ENCODE results near the gene EPG5. TPM values are rescaled to one million over a fixed set of nuclear protein-coding genes. Genes with fewer than 3 reads are reported as not detected.
"Not testable (repeated sequence)": the region's sequence is repeated elsewhere in the genome, so short reads cannot be mapped to it uniquely, and the experiment has no call there.

The EPG5 gene
- total and polyA plus RNA-seq, 2 experiments from 2014 or later, result 4.6 to 32.1 TPM

- Histone ChIP-seq H3K79me2 (peaks cover 88% of the 10 kb centered on the region), H3K27ac (peak overlapping the region; percentile 55)
- 45% methylated on average over 2 of the region's 2 CpGs for WGBS (ENCODE audit: low lambda C conversion rate, missing lambda C conversion rate)
These were observed 4.7 kb downstream of the EPG5 start for GRCh38 chr18:45962461-45962860.

DNA sequence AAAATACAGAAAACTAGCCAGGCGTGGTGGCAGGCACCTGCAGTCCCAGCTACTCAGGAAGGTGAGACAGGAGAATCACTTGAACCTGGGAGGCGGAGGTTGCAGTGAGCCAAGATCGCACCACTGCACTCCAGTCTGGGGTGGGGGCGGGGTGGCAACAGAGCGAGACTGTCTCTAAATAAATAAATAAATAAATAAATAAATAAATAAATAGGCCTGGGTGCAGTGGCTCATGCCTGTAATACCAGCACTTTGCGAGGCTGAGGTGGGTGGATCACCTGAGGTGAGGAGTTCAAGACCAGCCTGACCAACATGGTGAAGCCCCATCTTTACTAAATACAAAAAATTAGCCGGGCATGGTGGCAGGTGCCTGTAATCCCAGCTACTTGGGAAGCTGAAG is 7.6 kb downstream of the EPG5 start:
- not testable (repeated sequence) for H3K9me2 ChIP-seq (replicated peaks; ENCODE audit: insufficient read depth); DNase-seq (ENCODE audit: low spot score); H3K4me2 ChIP-seq; H2AFZ ChIP-seq; H3K4me3 ChIP-seq; H3K36me3 ChIP-seq (replicated peaks; ENCODE audit: insufficient read depth, low read depth); H3K27ac ChIP-seq; H3K9me3 ChIP-seq (ENCODE audit: low read depth); H3K27me3 ChIP-seq; H3K4me1 ChIP-seq (ENCODE audit: insufficient read depth)
- Histone ChIP-seq H4K20me1 (ENCODE audit: insufficient read depth, poor library complexity, severe bottlenecking) (peaks cover 22% of the 10 kb centered on the region), H3K79me2 (peaks cover 79% of the 10 kb centered on the region)
- WGBS (ENCODE audit: low lambda C conversion rate, missing lambda C conversion rate), result 93% methylated on average over 4 of the region's 7 CpGs

More at GRCh38 chr18:45962461-45962860, 4.7 kb downstream of the EPG5 start:
- H3K27me3 ChIP-seq, result no peaks in the 10 kb centered on the region
- peak; percentile 36 for DNase-seq (ENCODE audit: low spot score)
- no peak overlapping the region for H2AFZ ChIP-seq
- no peak overlapping the region for H3K4me3 ChIP-seq
- peaks cover 7% of the 10 kb centered on the region for H3K4me1 ChIP-seq (ENCODE audit: insufficient read depth)
- TF ChIP-seq, protein P1, sequence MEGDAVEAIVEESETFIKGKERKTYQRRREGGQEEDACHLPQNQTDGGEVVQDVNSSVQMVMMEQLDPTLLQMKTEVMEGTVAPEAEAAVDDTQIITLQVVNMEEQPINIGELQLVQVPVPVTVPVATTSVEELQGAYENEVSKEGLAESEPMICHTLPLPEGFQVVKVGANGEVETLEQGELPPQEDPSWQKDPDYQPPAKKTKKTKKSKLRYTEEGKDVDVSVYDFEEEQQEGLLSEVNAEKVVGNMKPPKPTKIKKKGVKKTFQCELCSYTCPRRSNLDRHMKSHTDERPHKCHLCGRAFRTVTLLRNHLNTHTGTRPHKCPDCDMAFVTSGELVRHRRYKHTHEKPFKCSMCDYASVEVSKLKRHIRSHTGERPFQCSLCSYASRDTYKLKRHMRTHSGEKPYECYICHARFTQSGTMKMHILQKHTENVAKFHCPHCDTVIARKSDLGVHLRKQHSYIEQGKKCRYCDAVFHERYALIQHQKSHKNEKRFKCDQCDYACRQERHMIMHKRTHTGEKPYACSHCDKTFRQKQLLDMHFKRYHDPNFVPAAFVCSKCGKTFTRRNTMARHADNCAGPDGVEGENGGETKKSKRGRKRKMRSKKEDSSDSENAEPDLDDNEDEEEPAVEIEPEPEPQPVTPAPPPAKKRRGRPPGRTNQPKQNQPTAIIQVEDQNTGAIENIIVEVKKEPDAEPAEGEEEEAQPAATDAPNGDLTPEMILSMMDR (IDR thresholded peaks at IDR 0.05; ENCODE audit: poor library complexity), result no peak
- no peak for TF ChIP-seq EZH2phosphoT487 (IDR thresholded peaks at IDR 0.05; ENCODE audit: low read depth, severe bottlenecking, unreplicated experiment)
- TF ChIP-seq EZH2 (IDR thresholded peaks at IDR 0.05; ENCODE audit: borderline replicate concordance), result no peak
- no peaks in the 10 kb centered on the region for H3K9me2 ChIP-seq (replicated peaks; ENCODE audit: insufficient read depth)
- no peaks in the 10 kb centered on the region for H3K36me3 ChIP-seq (replicated peaks; ENCODE audit: insufficient read depth, low read depth)
- H4K20me1 ChIP-seq (ENCODE audit: insufficient read depth, poor library complexity, severe bottlenecking), result peaks cover 17% of the 10 kb centered on the region
- H3K4me2 ChIP-seq, result no peak overlapping the region
- no peaks in the 10 kb centered on the region for H3K9me3 ChIP-seq (ENCODE audit: low read depth)

GRCh38 chr18:45958730-45959129 is 8.4 kb downstream of the EPG5 start:
- DNase-seq (ENCODE audit: low spot score), result no peak
- no peak overlapping the region for H3K4me2 ChIP-seq
- no peak overlapping the region for H2AFZ ChIP-seq
- no peaks in the 10 kb centered on the region for H3K4me1 ChIP-seq (ENCODE audit: insufficient read depth)
- H3K9me3 ChIP-seq (ENCODE audit: low read depth), result no peaks in the 10 kb centered on the region
- H3K27ac ChIP-seq, result no peak overlapping the region
- H3K36me3 ChIP-seq (replicated peaks; ENCODE audit: insufficient read depth, low read depth), result no peaks in the 10 kb centered on the region
- H3K27me3 ChIP-seq, result no peaks in the 10 kb centered on the region
- peaks cover 72% of the 10 kb centered on the region for H3K79me2 ChIP-seq
- peaks cover 22% of the 10 kb centered on the region for H4K20me1 ChIP-seq (ENCODE audit: insufficient read depth, poor library complexity, severe bottlenecking)
- H3K4me3 ChIP-seq, result no peak overlapping the region
- TF ChIP-seq EZH2phosphoT487 (IDR thresholded peaks at IDR 0.05; ENCODE audit: low read depth, severe bottlenecking, unreplicated experiment) (no peak), EZH2 (IDR thresholded peaks at IDR 0.05; ENCODE audit: borderline replicate concordance) (no peak)
- TF ChIP-seq, protein P1 (IDR thresholded peaks at IDR 0.05; ENCODE audit: poor library complexity), result no peak
- no peaks in the 10 kb centered on the region for H3K9me2 ChIP-seq (replicated peaks; ENCODE audit: insufficient read depth)

DNA sequence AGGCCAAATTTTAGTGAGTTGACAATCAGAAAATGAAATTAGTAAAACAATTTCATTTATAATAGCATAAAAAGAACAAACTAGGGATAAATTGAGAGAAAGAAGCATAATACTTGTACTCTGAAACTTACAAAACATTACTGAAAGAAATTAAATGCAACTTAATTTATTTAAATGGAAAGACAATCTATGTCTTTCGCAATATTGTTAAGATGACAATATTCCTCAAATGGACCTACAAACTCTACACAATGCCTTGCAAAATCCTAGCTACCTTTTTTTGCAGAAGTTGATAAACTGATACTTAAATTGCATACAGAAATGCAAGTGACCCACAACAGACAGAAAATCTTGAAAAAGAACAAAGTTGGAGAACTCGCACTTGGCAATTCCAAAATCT is 9.1 kb downstream of the EPG5 start:
- H3K4me3 ChIP-seq, result no peak overlapping the region
- H2AFZ ChIP-seq, result no peak overlapping the region
- H3K27me3 ChIP-seq, result no peaks in the 10 kb centered on the region
- no peak for DNase-seq (ENCODE audit: low spot score)
- H3K9me2 ChIP-seq (replicated peaks; ENCODE audit: insufficient read depth), result no peaks in the 10 kb centered on the region
- H3K79me2 ChIP-seq, result peaks cover 65% of the 10 kb centered on the region
- no peaks in the 10 kb centered on the region for H3K9me3 ChIP-seq (ENCODE audit: low read depth)
- TF ChIP-seq, protein P1 (IDR thresholded peaks at IDR 0.05; ENCODE audit: poor library complexity), result no peak
- TF ChIP-seq EZH2 (IDR thresholded peaks at IDR 0.05; ENCODE audit: borderline replicate concordance), result no peak
- H4K20me1 ChIP-seq (ENCODE audit: insufficient read depth, poor library complexity, severe bottlenecking), result peaks cover 22% of the 10 kb centered on the region
- no peaks in the 10 kb centered on the region for H3K36me3 ChIP-seq (replicated peaks; ENCODE audit: insufficient read depth, low read depth)
- no peaks in the 10 kb centered on the region for H3K4me1 ChIP-seq (ENCODE audit: insufficient read depth)
- no peak overlapping the region for H3K4me2 ChIP-seq
- 94% methylated on average over 2 of the region's 2 CpGs for WGBS (ENCODE audit: low lambda C conversion rate, missing lambda C conversion rate)
- H3K27ac ChIP-seq, result no peak overlapping the region
